ENCODE results near the gene TOB1. TPM values are rescaled to one million over a fixed set of nuclear protein-coding genes. Genes with fewer than 3 reads are reported as not detected.

TOB1 gene
- total RNA-seq, 1 experiment from 2014 or later = 67.9 TPM

- DNase-seq = no peak
- no TSS peak for BruUV-seq (replicated peaks)
- Histone ChIP-seq H3K27ac (peak overlapping the region; percentile 64), H3K27me3 (ENCODE audit: insufficient read depth, low read depth) (no peaks in the 10 kb centered on the region), H3K36me3 (ENCODE audit: low read depth) (peaks cover 34% of the 10 kb centered on the region), H3K9me3 (ENCODE audit: insufficient read depth, low read depth) (no peaks in the 10 kb centered on the region), H3K4me1 (replicated peaks; ENCODE audit: insufficient read depth) (peaks cover 48% of the 10 kb centered on the region), H3F3A (ENCODE audit: insufficient read depth, low read depth) (peaks cover 76% of the 10 kb centered on the region), H3K4me3 (peak overlapping the region; percentile 78), H3K9me2 (ENCODE audit: insufficient read depth) (no peaks in the 10 kb centered on the region), H4K20me1 (ENCODE audit: insufficient read depth) (peaks cover 45% of the 10 kb centered on the region), H2AFZ (peak overlapping the region; percentile 66), H3K4me2 (peak overlapping the region; percentile 93), H3K79me2 (ENCODE audit: low read depth) (peaks cover 69% of the 10 kb centered on the region)
- ChIA-PET CTCF (no interaction called here), POLR2A (ENCODE audit: unreplicated experiment) (no interaction called here)
- intact Hi-C loops (cut with micrococcal nuclease; ENCODE audit: unreplicated experiment) = no loop called here
- no peak for TF ChIP-seq CTCF (conservative IDR thresholded peaks at IDR 0.05)
- no peak for TF ChIP-seq EZH2 (IDR thresholded peaks at IDR 0.05; ENCODE audit: low read depth)
Observed at GRCh38 chr17:50864747-50865059, 1.5 kb downstream of the TOB1 start.

GRCh38 chr17:50863931-50864330 is 2.2 kb downstream of the TOB1 start:
- ChIA-PET CTCF (interaction anchor here (1.0 kb wide), 1 partner anchor 11 kb away, joined by 3 read pairs; no protein-coding TSS in a partner anchor), POLR2A (ENCODE audit: unreplicated experiment) (no interaction called here)
- Histone ChIP-seq H3F3A (ENCODE audit: insufficient read depth, low read depth) (peaks cover 77% of the 10 kb centered on the region), H3K27ac (no peak overlapping the region), H3K4me2 (peak overlapping the region; percentile 93), H3K9me2 (ENCODE audit: insufficient read depth) (no peaks in the 10 kb centered on the region), H2AFZ (no peak overlapping the region), H3K9me3 (ENCODE audit: insufficient read depth, low read depth) (no peaks in the 10 kb centered on the region), H4K20me1 (ENCODE audit: insufficient read depth) (peaks cover 45% of the 10 kb centered on the region), H3K36me3 (ENCODE audit: low read depth) (peaks cover 34% of the 10 kb centered on the region), H3K4me3 (peak overlapping the region; percentile 78), H3K4me1 (replicated peaks; ENCODE audit: insufficient read depth) (peaks cover 41% of the 10 kb centered on the region), H3K27me3 (ENCODE audit: insufficient read depth, low read depth) (no peaks in the 10 kb centered on the region), H3K79me2 (ENCODE audit: low read depth) (peaks cover 61% of the 10 kb centered on the region)
- TF ChIP-seq EZH2 (IDR thresholded peaks at IDR 0.05; ENCODE audit: low read depth) = no peak
- TF ChIP-seq CTCF (conservative IDR thresholded peaks at IDR 0.05) = no peak
- intact Hi-C loops (cut with micrococcal nuclease; ENCODE audit: unreplicated experiment) = no loop called here
- no peak for DNase-seq
- no TSS peak for BruUV-seq (replicated peaks)

- peaks cover 71% of the 10 kb centered on the region for H3F3A ChIP-seq (ENCODE audit: insufficient read depth, low read depth)
- H3K36me3 ChIP-seq (ENCODE audit: low read depth) = peaks cover 34% of the 10 kb centered on the region
- no peak overlapping the region for H2AFZ ChIP-seq
- no TSS peak for BruUV-seq (replicated peaks)
- DNase-seq = no peak
- intact Hi-C loops (cut with micrococcal nuclease; ENCODE audit: unreplicated experiment) = no loop called here
- peaks cover 35% of the 10 kb centered on the region for H3K4me1 ChIP-seq (replicated peaks; ENCODE audit: insufficient read depth)
- ChIA-PET POLR2A (ENCODE audit: unreplicated experiment) (interaction anchor here (0.7 kb wide), 1 partner anchor 1100 kb away, joined by 6 read pairs; no protein-coding TSS in a partner anchor), CTCF (interaction anchor here (0.5 to 1.0 kb wide), 2 partner anchors 11 to 20 kb away, joined by 3 read pairs; no protein-coding TSS in a partner anchor)
- no peak overlapping the region for H3K27ac ChIP-seq
- peak overlapping the region; percentile 93 for H3K4me2 ChIP-seq
- no peaks in the 10 kb centered on the region for H3K9me3 ChIP-seq (ENCODE audit: insufficient read depth, low read depth)
- H3K9me2 ChIP-seq (ENCODE audit: insufficient read depth) = no peaks in the 10 kb centered on the region
- peaks cover 45% of the 10 kb centered on the region for H4K20me1 ChIP-seq (ENCODE audit: insufficient read depth)
- H3K4me3 ChIP-seq = peak overlapping the region; percentile 78; the same call in 1 of the 2 replicates
- peaks cover 55% of the 10 kb centered on the region for H3K79me2 ChIP-seq (ENCODE audit: low read depth)
- TF ChIP-seq CTCF (conservative IDR thresholded peaks at IDR 0.05) (peak; percentile 72), EZH2 (IDR thresholded peaks at IDR 0.05; ENCODE audit: low read depth) (no peak)
- no peaks in the 10 kb centered on the region for H3K27me3 ChIP-seq (ENCODE audit: insufficient read depth, low read depth)
Observed at GRCh38 chr17:50863221-50863843, 2.8 kb downstream of the TOB1 start.

Measured in PC-9 (cell line).